ENCODE results near the gene THRB.

DNA sequence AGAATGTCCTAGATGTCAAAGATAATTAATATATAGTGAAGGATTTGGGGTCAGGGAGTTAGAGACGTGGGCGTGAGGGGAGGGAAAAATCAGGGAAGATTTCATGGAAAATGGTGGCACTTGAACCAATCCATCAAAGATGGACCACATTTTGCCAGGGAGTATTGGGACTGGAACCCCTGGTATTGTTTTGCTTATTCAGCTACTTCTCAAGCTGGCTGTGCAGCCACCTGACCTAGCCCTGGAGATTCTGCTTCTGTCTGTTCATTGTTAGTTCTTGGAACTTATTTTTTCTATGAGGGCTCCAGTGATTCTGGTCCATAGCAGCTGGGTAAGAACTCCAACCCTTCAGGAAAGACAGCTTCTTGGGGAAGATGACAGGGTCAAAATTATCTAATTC lies 3.3 kb upstream of the THRB start:
- TF ChIP-seq POLR2AphosphoS5 (IDR thresholded peaks at IDR 0.05) = no peak
- TF ChIP-seq, protein P1, sequence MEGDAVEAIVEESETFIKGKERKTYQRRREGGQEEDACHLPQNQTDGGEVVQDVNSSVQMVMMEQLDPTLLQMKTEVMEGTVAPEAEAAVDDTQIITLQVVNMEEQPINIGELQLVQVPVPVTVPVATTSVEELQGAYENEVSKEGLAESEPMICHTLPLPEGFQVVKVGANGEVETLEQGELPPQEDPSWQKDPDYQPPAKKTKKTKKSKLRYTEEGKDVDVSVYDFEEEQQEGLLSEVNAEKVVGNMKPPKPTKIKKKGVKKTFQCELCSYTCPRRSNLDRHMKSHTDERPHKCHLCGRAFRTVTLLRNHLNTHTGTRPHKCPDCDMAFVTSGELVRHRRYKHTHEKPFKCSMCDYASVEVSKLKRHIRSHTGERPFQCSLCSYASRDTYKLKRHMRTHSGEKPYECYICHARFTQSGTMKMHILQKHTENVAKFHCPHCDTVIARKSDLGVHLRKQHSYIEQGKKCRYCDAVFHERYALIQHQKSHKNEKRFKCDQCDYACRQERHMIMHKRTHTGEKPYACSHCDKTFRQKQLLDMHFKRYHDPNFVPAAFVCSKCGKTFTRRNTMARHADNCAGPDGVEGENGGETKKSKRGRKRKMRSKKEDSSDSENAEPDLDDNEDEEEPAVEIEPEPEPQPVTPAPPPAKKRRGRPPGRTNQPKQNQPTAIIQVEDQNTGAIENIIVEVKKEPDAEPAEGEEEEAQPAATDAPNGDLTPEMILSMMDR (IDR thresholded peaks at IDR 0.05) = no peak
- no peak for TF ChIP-seq EP300 (IDR thresholded peaks at IDR 0.05)

Measured in upper lobe of left lung (tissue), 4 donors.